ENCODE data around the gene CACNA1I. TPM values are rescaled to one million over a fixed set of nuclear protein-coding genes. Genes with fewer than 3 reads are reported as not detected.
A peak's percentile ranks its signal among the peaks of the same experiment; 100 is the strongest.

CACNA1I gene
- total RNA-seq, 1 donor from 2014 or later: 0.41 TPM

DNA sequence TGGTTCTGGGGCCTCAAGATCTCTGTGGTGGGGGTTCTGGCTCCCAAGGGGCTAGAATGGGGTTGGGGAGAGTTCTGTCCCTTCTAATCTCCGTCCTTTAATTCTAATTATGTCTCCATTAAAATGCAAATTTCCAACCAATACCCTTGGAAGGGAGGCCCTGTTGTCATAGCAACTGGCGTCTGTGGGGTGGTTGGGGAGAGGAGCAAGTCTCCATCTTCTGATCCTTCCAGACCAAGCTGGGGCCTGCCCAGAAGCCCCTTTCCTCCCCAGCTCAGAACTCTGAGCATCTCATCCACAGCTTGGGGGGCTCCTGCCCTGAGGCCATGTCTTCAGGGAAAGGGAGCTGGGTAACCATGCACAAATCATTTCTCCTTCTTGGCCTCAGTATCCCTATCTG is 32.6 kb upstream of the CACNA1I start:
- Mint-ChIP-seq H3K36me3 (ENCODE audit: insufficient read depth) (no peaks in the 10 kb centered on the region), H3K9me3 (ENCODE audit: low read depth) (no peaks in the 10 kb centered on the region), H3K4me3 (ENCODE audit: low read depth) (no peak overlapping the region), H3K27ac (no peak overlapping the region), H3K4me1 (ENCODE audit: low read depth) (no peaks in the 10 kb centered on the region), H3K27me3 (peaks cover 10% of the 10 kb centered on the region)
- TF ChIP-seq, protein P1, sequence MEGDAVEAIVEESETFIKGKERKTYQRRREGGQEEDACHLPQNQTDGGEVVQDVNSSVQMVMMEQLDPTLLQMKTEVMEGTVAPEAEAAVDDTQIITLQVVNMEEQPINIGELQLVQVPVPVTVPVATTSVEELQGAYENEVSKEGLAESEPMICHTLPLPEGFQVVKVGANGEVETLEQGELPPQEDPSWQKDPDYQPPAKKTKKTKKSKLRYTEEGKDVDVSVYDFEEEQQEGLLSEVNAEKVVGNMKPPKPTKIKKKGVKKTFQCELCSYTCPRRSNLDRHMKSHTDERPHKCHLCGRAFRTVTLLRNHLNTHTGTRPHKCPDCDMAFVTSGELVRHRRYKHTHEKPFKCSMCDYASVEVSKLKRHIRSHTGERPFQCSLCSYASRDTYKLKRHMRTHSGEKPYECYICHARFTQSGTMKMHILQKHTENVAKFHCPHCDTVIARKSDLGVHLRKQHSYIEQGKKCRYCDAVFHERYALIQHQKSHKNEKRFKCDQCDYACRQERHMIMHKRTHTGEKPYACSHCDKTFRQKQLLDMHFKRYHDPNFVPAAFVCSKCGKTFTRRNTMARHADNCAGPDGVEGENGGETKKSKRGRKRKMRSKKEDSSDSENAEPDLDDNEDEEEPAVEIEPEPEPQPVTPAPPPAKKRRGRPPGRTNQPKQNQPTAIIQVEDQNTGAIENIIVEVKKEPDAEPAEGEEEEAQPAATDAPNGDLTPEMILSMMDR (IDR thresholded peaks at IDR 0.05; ENCODE audit: unreplicated experiment): no peak
- no peak for DNase-seq (ENCODE audit: low spot score, unreplicated experiment)

DNA sequence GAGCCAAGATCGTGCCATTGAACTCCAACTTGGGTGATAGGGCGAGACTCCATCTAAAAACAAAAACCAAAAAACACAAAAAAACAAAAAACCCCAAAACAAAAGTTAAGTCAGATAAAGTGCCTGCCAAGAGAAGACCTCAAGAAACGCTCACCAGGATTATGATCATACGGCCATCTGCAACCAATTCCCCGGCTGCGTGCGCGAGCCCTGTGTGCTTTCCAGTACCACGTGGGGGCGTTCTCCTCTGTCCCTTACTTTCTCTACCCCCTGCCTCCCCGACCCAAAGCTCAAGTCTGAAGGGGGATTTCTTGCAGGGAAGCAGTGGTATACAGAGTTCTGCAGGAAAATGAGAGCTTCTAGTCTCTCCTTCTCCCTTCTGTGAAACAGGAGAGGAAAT is 27.5 kb upstream of the CACNA1I start:
- Mint-ChIP-seq H3K27me3 (peaks cover 48% of the 10 kb centered on the region), H3K4me1 (ENCODE audit: low read depth) (no peaks in the 10 kb centered on the region), H3K36me3 (ENCODE audit: insufficient read depth) (no peaks in the 10 kb centered on the region), H3K9me3 (ENCODE audit: low read depth) (no peaks in the 10 kb centered on the region), H3K27ac (no peak overlapping the region), H3K4me3 (ENCODE audit: low read depth) (no peak overlapping the region)
- DNase-seq (ENCODE audit: low spot score, unreplicated experiment): no peak
- TF ChIP-seq, protein P1 (IDR thresholded peaks at IDR 0.05; ENCODE audit: unreplicated experiment): peak; percentile 51

DNA sequence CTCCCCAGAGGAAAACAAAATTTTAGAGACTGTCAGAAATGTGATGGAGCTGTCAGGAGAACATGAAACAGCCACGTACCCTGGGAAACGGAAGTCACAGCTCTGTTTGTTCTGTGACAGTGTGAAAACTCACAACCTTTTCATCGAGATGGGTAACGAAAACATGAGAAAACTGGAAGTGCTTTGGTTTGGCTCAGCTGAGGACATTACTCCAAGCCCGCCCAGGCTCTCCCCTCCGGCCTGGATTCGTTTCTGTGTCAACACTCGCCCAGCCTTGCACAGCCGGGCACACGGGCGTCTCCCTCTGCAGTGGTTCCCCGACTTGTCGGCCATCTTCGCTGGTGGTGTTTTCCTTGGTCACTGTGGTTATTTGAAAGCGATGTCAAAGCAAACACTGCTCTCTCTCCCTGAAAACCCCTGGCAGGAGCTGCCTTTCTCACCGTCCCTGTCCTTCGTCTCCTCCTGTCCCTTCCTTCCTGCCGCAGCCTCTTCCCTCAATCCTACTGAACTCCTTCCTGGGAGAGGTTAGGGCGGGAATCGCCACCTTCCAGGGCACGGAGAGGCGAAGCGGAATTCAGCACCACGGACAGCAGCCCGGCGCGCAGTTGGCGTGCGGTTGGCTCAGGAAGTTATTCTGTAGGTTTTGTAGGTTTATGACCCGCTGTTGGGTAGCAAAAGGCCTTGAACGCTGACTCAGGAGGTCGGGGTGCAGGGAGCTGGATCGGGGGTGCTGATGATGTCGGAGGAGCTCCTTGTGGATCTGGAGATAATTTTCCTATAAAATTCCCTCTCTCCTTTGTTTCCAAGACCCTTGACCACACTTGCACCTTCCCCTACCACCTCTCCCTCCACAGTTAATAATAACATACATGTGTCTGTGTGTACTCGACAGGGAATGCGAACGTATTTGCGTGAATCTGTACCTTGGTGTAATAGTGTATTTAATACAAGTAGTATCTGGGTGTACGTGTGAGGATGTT is 24.9 kb upstream of the CACNA1I start:
- Mint-ChIP-seq H3K36me3 (ENCODE audit: insufficient read depth) (no peaks in the 10 kb centered on the region), H3K27me3 (peaks cover 58% of the 10 kb centered on the region), H3K4me1 (ENCODE audit: low read depth) (no peaks in the 10 kb centered on the region), H3K9me3 (ENCODE audit: low read depth) (no peaks in the 10 kb centered on the region), H3K4me3 (ENCODE audit: low read depth) (no peak overlapping the region), H3K27ac (peak overlapping the region; percentile 3)
- TF ChIP-seq, protein P1 (IDR thresholded peaks at IDR 0.05; ENCODE audit: unreplicated experiment): no peak
- peak; percentile 74 for DNase-seq (ENCODE audit: low spot score, unreplicated experiment)

DNA sequence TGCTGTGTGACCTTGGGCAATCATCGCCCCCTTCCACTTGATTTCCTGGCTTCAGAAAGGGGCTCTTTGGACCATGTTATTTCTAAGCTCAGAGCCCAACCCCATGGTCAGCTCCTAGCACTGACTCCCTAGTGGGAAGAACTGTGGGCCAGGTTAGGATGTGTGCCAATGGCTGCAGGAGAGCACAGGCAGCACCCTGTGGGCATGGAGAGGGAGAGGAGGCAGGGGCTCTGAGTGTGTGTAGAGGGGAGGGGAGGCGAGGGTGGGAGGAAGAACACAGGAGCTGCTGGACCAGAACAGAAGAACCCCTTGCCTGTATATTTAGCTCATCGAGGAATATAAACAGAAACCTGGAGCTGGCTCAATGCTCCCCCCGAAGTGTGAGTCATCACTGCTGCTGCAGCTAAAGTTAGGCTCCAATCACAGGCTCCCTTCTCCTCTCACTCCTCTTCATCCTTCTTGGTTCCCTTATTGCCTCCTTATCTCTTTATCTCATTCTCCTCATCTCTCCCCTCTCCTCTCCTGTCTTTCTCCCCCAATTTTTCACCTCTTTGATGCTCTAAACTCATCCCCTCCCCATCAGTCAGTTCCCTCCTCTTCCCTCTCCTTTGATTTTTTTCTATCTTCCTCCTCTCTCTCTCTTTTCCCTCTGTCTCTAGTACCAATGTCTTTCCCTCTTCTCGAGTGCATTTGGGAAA is 23.5 kb upstream of the CACNA1I start:
- no peak overlapping the region for H3K27ac Mint-ChIP-seq
- H3K4me1 Mint-ChIP-seq (ENCODE audit: low read depth): no peaks in the 10 kb centered on the region
- H3K9me3 Mint-ChIP-seq (ENCODE audit: low read depth): no peaks in the 10 kb centered on the region
- no peak for DNase-seq (ENCODE audit: low spot score, unreplicated experiment)
- no peaks in the 10 kb centered on the region for H3K36me3 Mint-ChIP-seq (ENCODE audit: insufficient read depth)
- H3K27me3 Mint-ChIP-seq: peaks cover 68% of the 10 kb centered on the region
- TF ChIP-seq, protein P1 (IDR thresholded peaks at IDR 0.05; ENCODE audit: unreplicated experiment): no peak
- no peak overlapping the region for H3K4me3 Mint-ChIP-seq (ENCODE audit: low read depth)

DNA sequence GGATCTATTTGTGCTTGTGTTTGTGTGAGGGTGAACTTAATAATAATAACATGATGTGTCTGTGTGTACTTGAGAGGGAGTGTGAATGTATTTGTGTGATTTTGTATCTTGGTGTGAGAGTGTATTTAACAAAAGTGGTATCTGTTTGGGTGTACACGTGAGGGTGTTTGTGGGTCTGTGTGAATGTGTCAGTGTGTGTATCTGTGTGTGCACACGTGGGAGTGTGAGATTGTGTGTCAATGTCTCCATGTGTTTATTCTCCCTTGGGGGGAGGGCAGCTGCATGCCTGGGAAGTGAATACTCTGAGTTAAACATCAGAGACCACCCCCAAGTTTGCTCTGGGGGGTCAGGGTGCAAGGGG is 23.0 kb upstream of the CACNA1I start:
- Mint-ChIP-seq H3K4me1 (ENCODE audit: low read depth) (no peaks in the 10 kb centered on the region), H3K4me3 (ENCODE audit: low read depth) (no peak overlapping the region), H3K27me3 (peaks cover 66% of the 10 kb centered on the region), H3K27ac (no peak overlapping the region), H3K36me3 (ENCODE audit: insufficient read depth) (no peaks in the 10 kb centered on the region), H3K9me3 (ENCODE audit: low read depth) (no peaks in the 10 kb centered on the region)
- TF ChIP-seq, protein P1 (IDR thresholded peaks at IDR 0.05; ENCODE audit: unreplicated experiment): no peak
- DNase-seq (ENCODE audit: low spot score, unreplicated experiment): no peak

All from progenitor cell of endocrine pancreas (in vitro differentiated cells).